Germinal center (tissue), 1 donor: ENCODE results near the gene EPS8L2.
A peak's percentile ranks its signal among the peaks of the same experiment; 100 is the strongest.
"Not testable (repeated sequence)": the region's sequence is repeated elsewhere in the genome, so short reads cannot be mapped to it uniquely, and the experiment has no call there.

Source experiments
- DNase-seq: peaks from one replicate; pipeline ENCODE4 v3.0.0; 2012; ENCODE audit warnings: mixed read lengths, low spot score

The EPS8L2 gene

GRCh38 chr11:690244-690643, 15.8 kb upstream of the EPS8L2 start:
- not testable (repeated sequence) for DNase-seq

- DNase-seq, result no peak
Observed at GRCh38 chr11:690738-691633, 15.0 kb upstream of the EPS8L2 start.

- DNase-seq, result no peak
Observed at GRCh38 chr11:691710-692590, 14.1 kb upstream of the EPS8L2 start.

GRCh38 chr11:692824-693414, 13.1 kb upstream of the EPS8L2 start:
- DNase-seq, result no peak

- no peak for DNase-seq
Observed at GRCh38 chr11:693415-693831, 12.6 kb upstream of the EPS8L2 start.

- no peak for DNase-seq
Observed at GRCh38 chr11:693887-694562, 12.0 kb upstream of the EPS8L2 start.

GRCh38 chr11:694563-695287, 11.3 kb upstream of the EPS8L2 start, which contains the start of gene DEAF1:
TSS of gene DEAF1 (minus strand) at chr11:695222. CDS start at chr11:695047, 175 bp downstream.
- peak; percentile 87 for DNase-seq

GRCh38 chr11:695288-695537, 10.8 kb upstream of the EPS8L2 start:
- no peak for DNase-seq

GRCh38 chr11:695538-696248, 10.3 kb upstream of the EPS8L2 start, which contains the start of gene TMEM80:
TSS of gene TMEM80 (plus strand) at chr11:695816. CDS start at chr11:695828, 12 bp downstream.
- peak; percentile 79 for DNase-seq

GRCh38 chr11:696955-697491, 9.0 kb upstream of the EPS8L2 start:
- DNase-seq, result no peak

GRCh38 chr11:697811-698311, 8.2 kb upstream of the EPS8L2 start:
- DNase-seq, result no peak

- no peak for DNase-seq
Observed at GRCh38 chr11:698493-699115, 7.4 kb upstream of the EPS8L2 start.

- no peak for DNase-seq
Observed at GRCh38 chr11:699116-699508, 6.9 kb upstream of the EPS8L2 start.

- no peak for DNase-seq
Observed at GRCh38 chr11:699753-700152, 6.3 kb upstream of the EPS8L2 start.

- DNase-seq, result no peak
Observed at GRCh38 chr11:701741-702461, 4.1 kb upstream of the EPS8L2 start.

GRCh38 chr11:702462-703461, 3.3 kb upstream of the EPS8L2 start:
- DNase-seq, result no peak

- no peak for DNase-seq
Observed at GRCh38 chr11:703506-703905, 2.5 kb upstream of the EPS8L2 start.

- DNase-seq, result no peak
Observed at GRCh38 chr11:704228-704674, 1.8 kb upstream of the EPS8L2 start.
